Hair follicle dermal papilla cell (primary cell): Measurements from ENCODE around the gene KLK7. TPM values are rescaled to one million over a fixed set of nuclear protein-coding genes. Genes with fewer than 3 reads are reported as not detected.

Experiments used
- total RNA-seq: library from RNA; depleted of rRNA; stranded (reverse); fragments of >200 nt; gene quantifications from 2 replicates; pipeline ENCODE4 v1.2.3, GENCODE V29; 2012

Gene KLK7
- 0.32 and 0.49 TPM in 2 replicates for total RNA-seq

GRCh38 chr19:50983625-50984292, at the start of gene KLK7:
Gene KLK7 (minus strand): TSS chr19:50983917. CDS start chr19:50982399, 1,518 bp downstream.

GRCh38 chr19:51026554-51026831, 42.8 kb upstream of the KLK7 start, which contains the start of gene KLK11:
Gene KLK11 (minus strand): TSS chr19:51026616. CDS start chr19:51025631, 985 bp downstream.

GRCh38 chr19:51019544-51019925, 35.8 kb upstream of the KLK7 start, which contains the start of gene KLK10:
Gene KLK10 (minus strand): TSS chr19:51019709. CDS start chr19:51019130, 579 bp downstream.

GRCh38 chr19:51001515-51001914, 17.8 kb upstream of the KLK7 start, which contains the start of gene KLK8:
Gene KLK8 (minus strand): TSS chr19:51001604. CDS start chr19:51001167, 437 bp downstream.

GRCh38 chr19:50969413-50969760, 14.3 kb downstream of the KLK7 start, which contains the start of gene KLK6:
Gene KLK6 (minus strand): TSS chr19:50969591. CDS start chr19:50968104, 1,487 bp downstream.

GRCh38 chr19:50952910-50953309, 30.8 kb downstream of the KLK7 start, which contains the start of gene KLK5:
Gene KLK5 (minus strand): TSS chr19:50953038. CDS start chr19:50952657, 381 bp downstream.

Other genes with a start within 250 kb of the KLK7 start
- gene GPR32, start 213.5 kb downstream of the KLK7 start, total RNA-seq = not detected in 2 replicates
- gene ACP4, start 193.5 kb downstream of the KLK7 start, total RNA-seq = not detected in 2 replicates
- gene KLK1, start 160.1 kb downstream of the KLK7 start, total RNA-seq = not detected in 2 replicates
- gene KLK15, start 150.3 kb downstream of the KLK7 start, total RNA-seq = not detected in 2 replicates
- not detected in 2 replicates for gene KLK3, start 129.0 kb downstream of the KLK7 start, total RNA-seq
- not detected in 2 replicates for gene KLK2, start 110.5 kb downstream of the KLK7 start, total RNA-seq
- not detected in 2 replicates for gene KLK4, start 72.5 kb downstream of the KLK7 start, total RNA-seq
- 0.65 and 3.3 TPM in 2 replicates for gene KLK5, start 30.9 kb downstream of the KLK7 start, total RNA-seq
- gene KLK6, start 14.3 kb downstream of the KLK7 start, total RNA-seq = 0.61 TPM in 1 of 2 replicates, not detected in the other
- gene KLK8, start 17.7 kb upstream of the KLK7 start, total RNA-seq = 0.16 and 0.49 TPM in 2 replicates
- gene KLK10, start 35.8 kb upstream of the KLK7 start, total RNA-seq = 0.12 TPM in 1 of 2 replicates, not detected in the other
- not detected in 2 replicates for gene KLK11, start 42.7 kb upstream of the KLK7 start, total RNA-seq
- not detected in 2 replicates for gene KLK12, start 51.1 kb upstream of the KLK7 start, total RNA-seq
- not detected in 2 replicates for gene KLK13, start 81.2 kb upstream of the KLK7 start, total RNA-seq
- not detected in 2 replicates for gene KLK14, start 99.0 kb upstream of the KLK7 start, total RNA-seq
- 5.3 and 5.4 TPM in 2 replicates for gene CTU1, start 124.5 kb upstream of the KLK7 start, total RNA-seq
- not detected in 2 replicates for gene SIGLEC9, start 141.0 kb upstream of the KLK7 start, total RNA-seq
- not detected in 2 replicates for gene SIGLEC7, start 158.4 kb upstream of the KLK7 start, total RNA-seq
- not detected in 2 replicates for gene CD33, start 241.2 kb upstream of the KLK7 start, total RNA-seq